DND-41 (cell line): ENCODE measurements around the gene DENND1A.

ENCODE experiments used
- ATAC-seq: fragments of 200-7000 bp; cut with Tn5 transposase; 3 replicates; pipeline ENCODE4 v1.9.1; 2021; ENCODE audit warnings: low read depth; ENCODE audit not compliant: insufficient read depth
- DNase-seq: peaks from one replicate; pipeline ENCODE4 v3.0.0-alpha.2; 2020
- H2AFZ ChIP-seq: 2 replicates; pipeline ENCODE4 v1.6.0; 2012; ENCODE audit warnings: low read depth, low read length
- H3K27ac ChIP-seq: 2 replicates; pipeline ENCODE4 v1.5.1; 2012; ENCODE audit warnings: low read length, inconsistent platforms
- H3K27me3 ChIP-seq: fragments of 200-600 bp; sonication (generic); 2 replicates; pipeline ENCODE4 v1.6.0; 2012; ENCODE audit warnings: low read length, mild to moderate bottlenecking, inconsistent platforms; ENCODE audit not compliant: insufficient read depth, poor library complexity
- H3K36me3 ChIP-seq: 2 replicates; pipeline ENCODE4 v1.5.1; 2012; ENCODE audit warnings: low read length, inconsistent platforms; ENCODE audit not compliant: insufficient read depth
- H3K4me1 ChIP-seq: 2 replicates; pipeline ENCODE4 v1.5.1; 2012; ENCODE audit warnings: mild to moderate bottlenecking, low read length; ENCODE audit not compliant: insufficient read depth
- H3K4me2 ChIP-seq: 2 replicates; pipeline ENCODE4 v1.6.0; 2012; ENCODE audit warnings: mild to moderate bottlenecking, moderate library complexity, low read length, inconsistent platforms; ENCODE audit not compliant: insufficient read depth
- H3K4me3 ChIP-seq, 2 experiments: fragments of 200-600 bp in 1 of 2; shearing (Covaris generic) in 1 of 2; 2 replicates each; pipeline ENCODE4 v1.5.1; 2012 to 2016; ENCODE audit warnings: inconsistent platforms in 2 of 2, low read length in 2 of 2, mild to moderate bottlenecking in 2 of 2, low read depth in 1 of 2, moderate library complexity in 1 of 2
- H3K79me2 ChIP-seq: 2 replicates; pipeline ENCODE4 v1.6.0; 2012; ENCODE audit warnings: low read length, inconsistent platforms; ENCODE audit not compliant: insufficient read depth
- H3K9ac ChIP-seq: 2 replicates; pipeline ENCODE4 v1.6.0; 2012; ENCODE audit warnings: low read depth, mild to moderate bottlenecking, inconsistent platforms, low read length, moderate library complexity
- H3K9me3 ChIP-seq: 2 replicates; pipeline ENCODE4 v1.5.1; 2012; ENCODE audit warnings: low read length, moderate library complexity, mild to moderate bottlenecking, inconsistent platforms; ENCODE audit not compliant: insufficient read depth, severe bottlenecking
- H4K20me1 ChIP-seq: 2 replicates; pipeline ENCODE4 v1.6.0; 2012; ENCODE audit warnings: low read length; ENCODE audit not compliant: insufficient read depth
- EZH2 ChIP-seq: IDR thresholded peaks from 3 replicates; pipeline ENCODE4 v1.6.1; 2012; ENCODE audit warnings: borderline replicate concordance, low read depth, mild to moderate bottlenecking, moderate library complexity, low read length, inconsistent platforms; ENCODE audit not compliant: severe bottlenecking
- TF ChIP-seq, protein P1 (sequence below): IDR thresholded peaks from 2 replicates; pipeline ENCODE4 v1.5.1; 2012; ENCODE audit warnings: borderline replicate concordance, low read length, moderate library complexity, mild to moderate bottlenecking; ENCODE audit not compliant: poor library complexity, severe bottlenecking; ENCODE audit errors: extremely low read depth

Gene DENND1A

GRCh38 chr9:123551734-123552133, 378.2 kb downstream of the DENND1A start:
- H3K36me3 ChIP-seq, result no peaks in the 10 kb centered on the region
- no peak for ATAC-seq
- TF ChIP-seq, protein P1, sequence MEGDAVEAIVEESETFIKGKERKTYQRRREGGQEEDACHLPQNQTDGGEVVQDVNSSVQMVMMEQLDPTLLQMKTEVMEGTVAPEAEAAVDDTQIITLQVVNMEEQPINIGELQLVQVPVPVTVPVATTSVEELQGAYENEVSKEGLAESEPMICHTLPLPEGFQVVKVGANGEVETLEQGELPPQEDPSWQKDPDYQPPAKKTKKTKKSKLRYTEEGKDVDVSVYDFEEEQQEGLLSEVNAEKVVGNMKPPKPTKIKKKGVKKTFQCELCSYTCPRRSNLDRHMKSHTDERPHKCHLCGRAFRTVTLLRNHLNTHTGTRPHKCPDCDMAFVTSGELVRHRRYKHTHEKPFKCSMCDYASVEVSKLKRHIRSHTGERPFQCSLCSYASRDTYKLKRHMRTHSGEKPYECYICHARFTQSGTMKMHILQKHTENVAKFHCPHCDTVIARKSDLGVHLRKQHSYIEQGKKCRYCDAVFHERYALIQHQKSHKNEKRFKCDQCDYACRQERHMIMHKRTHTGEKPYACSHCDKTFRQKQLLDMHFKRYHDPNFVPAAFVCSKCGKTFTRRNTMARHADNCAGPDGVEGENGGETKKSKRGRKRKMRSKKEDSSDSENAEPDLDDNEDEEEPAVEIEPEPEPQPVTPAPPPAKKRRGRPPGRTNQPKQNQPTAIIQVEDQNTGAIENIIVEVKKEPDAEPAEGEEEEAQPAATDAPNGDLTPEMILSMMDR, result no peak
- TF ChIP-seq EZH2, result no peak
- H3K27me3 ChIP-seq, result no peaks in the 10 kb centered on the region
- no peak for DNase-seq
- no peak overlapping the region for H3K4me2 ChIP-seq
- no peaks in the 10 kb centered on the region for H3K9me3 ChIP-seq
- H4K20me1 ChIP-seq, result no peaks in the 10 kb centered on the region; the same call in 1 of the 2 replicates
- H2AFZ ChIP-seq, result no peak overlapping the region
- no peak overlapping the region for H3K27ac ChIP-seq
- no peak overlapping the region for H3K4me3 ChIP-seq
- H3K79me2 ChIP-seq, result no peaks in the 10 kb centered on the region
- H3K9ac ChIP-seq, result no peak overlapping the region
- no peaks in the 10 kb centered on the region for H3K4me1 ChIP-seq

DNA sequence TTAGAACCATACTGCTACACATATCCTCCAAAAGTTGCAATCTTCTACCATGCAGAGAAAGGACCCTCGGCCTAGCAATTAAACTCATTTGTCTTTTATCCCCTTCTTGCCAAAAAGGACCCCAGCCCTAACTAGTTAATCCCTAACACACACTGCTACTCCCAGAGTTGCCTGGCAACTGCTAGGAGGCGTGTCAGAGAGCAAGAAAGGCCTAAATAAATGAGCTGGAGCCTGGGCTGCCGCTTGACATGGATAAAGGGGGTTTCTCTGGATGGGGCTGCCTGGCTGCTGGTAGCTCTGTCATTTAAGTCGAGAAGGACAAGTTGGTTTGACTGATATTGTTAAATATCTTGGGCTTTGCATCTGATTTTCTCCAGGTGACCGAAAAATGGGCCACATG, 379.1 kb downstream of the DENND1A start:
- Histone ChIP-seq H3K4me3 (no peak overlapping the region), H3K9me3 (no peaks in the 10 kb centered on the region), H4K20me1 (no peaks in the 10 kb centered on the region; the same call in 1 of the 2 replicates), H3K9ac (no peak overlapping the region), H2AFZ (no peak overlapping the region), H3K4me2 (no peak overlapping the region), H3K27ac (no peak overlapping the region), H3K4me1 (no peaks in the 10 kb centered on the region), H3K36me3 (no peaks in the 10 kb centered on the region), H3K27me3 (no peaks in the 10 kb centered on the region), H3K79me2 (no peaks in the 10 kb centered on the region)
- DNase-seq (no peak), ATAC-seq (no peak)
- TF ChIP-seq, protein P1, result no peak
- TF ChIP-seq EZH2, result no peak

DNA sequence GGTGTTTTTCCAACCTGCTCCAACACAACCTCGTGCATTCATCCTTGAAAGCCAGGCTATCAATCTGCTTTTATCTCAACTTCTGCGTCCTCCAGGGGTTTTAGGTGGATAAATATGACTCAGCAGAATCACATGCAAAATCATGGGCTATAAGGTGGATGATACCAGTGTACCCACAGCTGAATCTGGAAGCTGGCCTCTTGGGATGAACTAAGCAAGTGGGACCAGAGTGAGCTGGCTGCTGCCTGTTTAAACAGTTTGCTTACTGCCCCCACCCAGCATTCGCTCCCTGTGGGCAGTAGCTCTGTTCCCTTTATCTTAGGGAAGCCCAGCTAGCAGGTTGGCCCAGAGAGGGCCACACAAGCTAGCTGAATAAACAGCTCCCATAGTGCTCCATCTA, 379.9 kb downstream of the DENND1A start:
- Histone ChIP-seq H4K20me1 (no peaks in the 10 kb centered on the region; the same call in 1 of the 2 replicates), H3K4me1 (no peaks in the 10 kb centered on the region), H3K27me3 (no peaks in the 10 kb centered on the region), H3K79me2 (no peaks in the 10 kb centered on the region), H3K9me3 (no peaks in the 10 kb centered on the region), H3K9ac (no peak overlapping the region), H3K27ac (no peak overlapping the region), H3K36me3 (no peaks in the 10 kb centered on the region), H3K4me3 (no peak overlapping the region), H3K4me2 (no peak overlapping the region), H2AFZ (no peak overlapping the region)
- DNase-seq, result no peak
- TF ChIP-seq, protein P1, result no peak
- no peak for TF ChIP-seq EZH2
- no peak for ATAC-seq
